Renal cortex interstitium (tissue), 11 donors: ENCODE results near the gene DCPS. TPM values are rescaled to one million over a fixed set of nuclear protein-coding genes. Genes with fewer than 3 reads are reported as not detected.
A peak's percentile ranks its signal among the peaks of the same experiment; 100 is the strongest.
"Not testable (repeated sequence)": the region's sequence is repeated elsewhere in the genome, so short reads cannot be mapped to it uniquely, and the experiment has no call there.

Experiments used
- DNase-seq, 11 donors: peaks; one replicate each; pipeline ENCODE4 v3.0.0-alpha.2; 2013; ENCODE audit warnings: low read depth in 9 of 11, low spot score in 4 of 11; ENCODE audit errors: extremely low read depth in 1 of 11
- polyA plus RNA-seq, 3 donors: library from polyadenylated mRNA; unstranded; fragments of 120-200 nt; gene quantifications; one replicate each; pipeline ENCODE4 v1.2.1, GENCODE V29; 2013; ENCODE audit not compliant: insufficient read length in 3 of 3

The DCPS gene
- polyA plus RNA-seq, 3 donors = 12.7 to 16.7 (median 14.5) TPM

DNA sequence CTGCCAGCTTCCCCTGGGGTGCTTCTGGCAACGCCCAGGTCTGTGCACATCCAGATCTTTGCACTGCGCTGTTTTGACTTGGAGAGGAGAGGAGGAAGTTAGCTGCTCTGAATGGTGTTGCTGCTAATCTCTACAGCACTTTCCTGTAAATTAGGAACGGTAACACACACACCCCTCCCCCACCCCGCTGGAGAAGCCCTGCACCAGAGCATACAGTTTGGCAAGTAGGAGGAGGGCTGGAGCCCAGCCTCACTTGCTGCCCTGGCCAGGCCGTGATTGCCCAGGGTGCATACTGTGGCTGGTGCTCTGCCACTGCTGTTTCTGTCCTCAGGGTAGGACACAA is 82.8 kb downstream of the DCPS start:
- DNase-seq = not testable (repeated sequence)

DNA sequence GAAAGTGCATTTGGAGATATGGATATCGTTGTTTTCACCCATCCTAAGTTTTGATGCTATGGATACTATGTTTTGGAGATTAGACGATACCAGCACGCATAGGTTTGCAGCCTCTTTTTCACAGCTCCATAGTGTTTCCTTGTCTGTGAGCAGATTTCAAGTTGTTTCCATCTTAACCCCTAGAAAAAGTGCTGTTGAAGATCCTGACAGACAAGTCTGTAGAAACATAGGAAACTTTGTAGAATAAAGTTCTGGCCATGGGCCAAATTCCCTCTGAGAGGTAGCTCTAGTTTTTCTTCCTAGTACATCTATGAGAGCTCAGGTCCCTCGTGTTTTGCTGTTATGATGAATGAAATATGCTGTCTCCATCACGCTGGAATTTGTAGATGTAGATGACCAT is 84.0 kb downstream of the DCPS start:
- DNase-seq = no peak

DNA sequence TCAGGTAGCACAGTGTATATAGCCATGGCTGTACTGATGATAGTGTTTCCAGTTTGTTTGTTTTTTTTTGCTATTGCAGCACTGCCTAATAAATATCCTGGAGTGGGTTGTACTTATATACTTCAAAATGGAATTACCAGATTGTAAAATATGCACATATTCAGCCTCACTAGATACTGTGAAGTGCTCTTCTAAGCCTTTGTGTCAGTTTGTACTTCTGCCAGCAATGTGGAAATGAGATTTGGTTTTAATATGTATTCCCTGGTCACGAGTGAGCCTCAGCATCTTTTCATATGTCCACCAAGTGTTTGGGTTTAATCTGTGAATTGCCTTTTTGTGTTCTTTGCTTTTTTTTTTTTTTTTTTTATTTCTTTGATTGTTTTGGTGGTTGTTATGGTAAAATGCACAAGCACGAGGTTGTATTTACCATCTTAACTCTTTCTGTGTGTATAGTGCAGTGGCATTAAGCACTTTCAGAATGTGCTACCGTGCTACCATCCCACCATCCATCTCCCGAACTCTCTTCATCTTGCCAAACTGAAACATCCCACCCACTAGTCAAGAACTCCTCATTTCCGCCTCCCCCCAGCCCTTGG is 86.5 kb downstream of the DCPS start:
- DNase-seq = no peak

DNA sequence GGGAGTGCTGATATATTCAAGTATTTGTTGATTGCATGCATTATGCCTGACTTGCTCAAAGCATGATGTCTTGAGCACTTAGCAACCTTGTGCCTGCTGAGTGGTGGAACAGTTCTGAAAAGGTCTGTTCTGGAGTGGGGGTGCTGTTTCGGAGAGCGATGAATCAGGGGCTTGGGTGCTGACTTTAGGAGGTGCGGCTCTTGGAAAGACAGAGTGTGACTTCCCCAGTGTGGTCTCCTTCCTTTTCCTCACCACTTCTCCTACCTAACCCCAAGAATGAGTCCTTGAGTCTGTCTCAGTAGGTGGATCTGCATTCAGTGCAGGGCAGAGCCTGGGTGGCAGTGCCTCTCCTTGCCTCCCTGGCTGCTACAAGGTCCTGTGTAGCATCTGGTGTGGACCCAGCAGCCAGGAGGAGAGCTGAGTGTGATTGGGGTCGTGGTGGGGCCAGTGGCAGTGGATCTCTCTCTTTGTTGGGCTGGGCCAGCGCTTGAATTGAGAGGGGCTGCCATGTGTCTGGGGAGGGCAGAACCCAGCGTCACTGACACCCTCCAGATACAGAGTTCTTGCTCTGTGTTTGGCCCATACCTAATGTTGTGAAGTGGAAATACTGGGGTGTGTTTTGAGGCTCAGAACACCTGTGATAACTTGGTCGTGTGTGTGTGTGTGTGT is 87.6 kb downstream of the DCPS start:
- no peak for DNase-seq

DNA sequence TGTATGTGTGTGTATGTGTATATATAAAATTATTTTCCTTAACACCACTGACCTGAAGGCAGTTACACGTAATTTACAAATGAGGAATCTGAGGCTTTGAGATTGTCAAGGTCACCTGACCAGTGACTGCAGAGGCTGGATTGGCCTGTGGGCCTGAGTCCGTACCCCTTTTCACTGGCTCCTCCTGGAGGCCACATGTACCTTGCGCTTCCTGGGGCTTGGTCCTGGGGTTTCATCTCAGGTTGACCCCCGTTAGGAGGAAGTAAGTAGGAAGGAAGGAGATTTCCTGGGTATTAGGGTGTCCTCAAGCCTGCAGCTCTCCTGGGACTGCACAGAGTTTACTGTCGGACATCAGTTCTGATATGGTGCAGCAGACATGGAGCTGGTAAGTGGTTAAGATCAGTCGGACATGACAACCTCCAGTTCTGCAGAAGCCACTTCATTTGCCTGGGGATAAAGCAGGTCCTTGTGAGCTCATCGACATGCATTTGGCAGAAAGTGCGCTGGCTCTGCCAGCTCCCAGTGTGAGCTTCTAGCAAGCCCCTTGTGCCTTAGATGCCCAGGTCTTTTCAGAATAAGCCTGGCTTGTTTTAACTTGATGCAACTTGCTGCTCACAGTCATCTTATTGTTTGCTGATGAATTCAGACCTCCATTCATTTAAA is 88.2 kb downstream of the DCPS start:
- DNase-seq = no peak

DNA sequence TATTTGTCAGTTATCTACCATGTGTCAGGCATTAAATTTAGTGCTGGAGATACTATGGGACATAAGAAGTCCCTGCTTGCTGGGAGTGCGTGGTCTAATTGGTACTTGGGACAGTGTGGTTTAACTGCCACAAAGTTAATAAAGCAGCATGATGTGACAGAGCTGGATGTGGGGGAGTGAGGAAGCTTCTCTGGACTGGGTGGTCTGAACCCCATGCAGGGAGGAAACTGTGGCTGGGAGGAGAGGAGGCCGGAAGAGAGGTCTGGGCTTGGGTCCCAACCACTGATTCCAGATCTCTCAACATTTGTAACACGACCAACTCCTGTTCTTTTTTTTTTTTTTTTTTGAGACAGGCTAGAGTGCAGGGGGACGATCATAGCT is 88.8 kb downstream of the DCPS start:
- DNase-seq = peak in 3 of 11 donors; percentile 22 to 40 (median 30)

DNA sequence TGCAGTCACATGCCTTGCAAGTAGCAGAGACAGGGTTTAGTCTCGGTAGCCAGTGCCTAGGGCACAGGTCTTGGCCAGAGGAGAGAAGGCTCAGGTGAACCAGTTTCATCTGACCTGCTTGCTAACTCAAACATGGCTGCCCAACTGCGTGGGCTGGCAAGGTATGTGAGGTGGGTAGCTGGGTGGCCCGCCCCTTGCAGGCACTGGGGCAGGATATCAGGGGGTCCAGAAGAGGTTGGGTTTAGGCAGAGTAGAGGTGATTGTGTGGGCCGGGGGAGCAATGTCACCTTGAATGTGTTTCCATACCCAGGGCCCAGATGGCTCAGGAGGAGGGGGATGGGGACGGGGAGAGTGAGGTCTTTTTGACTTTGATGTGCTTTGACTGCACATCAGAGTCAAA is 89.3 kb downstream of the DCPS start:
- no peak for DNase-seq

DNA sequence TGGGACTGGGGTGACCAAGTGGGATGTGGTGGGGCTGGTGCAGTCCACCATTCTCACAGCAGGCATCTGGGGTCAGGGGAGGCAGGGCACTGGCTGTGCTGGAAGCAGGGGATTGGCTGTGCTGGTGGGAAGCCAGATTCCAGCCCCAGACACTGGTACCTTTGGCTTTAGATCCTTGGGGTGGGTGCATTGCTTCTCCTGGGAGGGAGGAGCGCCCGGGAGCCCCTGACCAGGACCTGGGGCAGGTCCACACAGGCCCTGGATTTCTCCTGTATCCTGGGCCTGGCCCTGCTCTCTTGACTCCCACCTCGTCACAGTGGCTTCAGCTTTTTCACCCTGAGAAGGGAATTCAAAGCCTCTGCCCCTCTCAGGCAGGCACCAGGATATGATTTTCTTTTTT is 90.2 kb downstream of the DCPS start:
- DNase-seq = no peak

DNA sequence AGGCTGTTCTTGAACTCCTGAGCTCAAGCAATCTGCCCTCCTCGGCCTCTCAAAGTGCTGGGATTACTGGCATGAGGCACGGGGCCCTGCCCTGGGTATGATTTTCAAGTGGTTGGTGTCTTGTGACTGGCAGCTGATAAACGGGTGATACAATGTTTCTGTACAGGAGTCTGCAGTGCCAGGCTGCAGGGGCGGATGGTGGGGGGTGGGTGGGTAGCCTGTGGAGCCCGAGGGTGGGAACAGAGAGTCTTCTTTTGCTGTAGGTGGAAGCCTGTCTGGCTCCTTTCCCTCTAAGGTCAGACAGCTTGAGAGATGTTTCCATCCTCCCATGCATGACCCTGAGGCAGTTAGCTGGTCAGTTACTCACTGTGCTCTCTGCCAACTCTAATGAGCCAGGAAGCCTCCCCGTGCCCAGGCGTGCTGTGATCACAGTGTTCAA is 90.8 kb downstream of the DCPS start:
- not testable (repeated sequence) for DNase-seq

Other genes starting within 250 kb of the DCPS start
- gene CDON, start 241.2 kb upstream of the DCPS start, polyA plus RNA-seq = 10 to 100 TPM; 26.6 to 32.7 (median 26.8) TPM
- gene RPUSD4, start 92.4 kb upstream of the DCPS start, polyA plus RNA-seq = 10 to 100 TPM; 30.3 to 38.1 (median 32.4) TPM
- 10 to 100 TPM; 26.1 to 31.6 (median 27.7) TPM for gene FAM118B, start 92.3 kb upstream of the DCPS start, polyA plus RNA-seq
- gene SRPRA, start 35.2 kb upstream of the DCPS start, polyA plus RNA-seq = 10 to 100 TPM; 78.8 to 83.7 (median 82.4) TPM
- gene FOXRED1, start 34.9 kb upstream of the DCPS start, polyA plus RNA-seq = 10 to 100 TPM; 30.2 to 56.9 (median 32.2) TPM
- gene TIRAP, start 21.0 kb upstream of the DCPS start, polyA plus RNA-seq = 10 to 100 TPM; 10.2 to 16.7 (median 10.8) TPM
- gene ST3GAL4, start 51.6 kb downstream of the DCPS start, polyA plus RNA-seq = 10 to 100 TPM; 17.1 to 23.6 (median 17.2) TPM